C1 segment of cervical spinal cord (tissue), 14 donors: Measurements from ENCODE around the gene TMEM164.
"Not testable (repeated sequence)": the region's sequence is repeated elsewhere in the genome, so short reads cannot be mapped to it uniquely, and the experiment has no call there.

Experiments used
- DNase-seq, 14 donors: peaks; one replicate each; lab custom pipeline; 2025; lab: John Stamatoyannopoulos, UW

Gene TMEM164

DNA sequence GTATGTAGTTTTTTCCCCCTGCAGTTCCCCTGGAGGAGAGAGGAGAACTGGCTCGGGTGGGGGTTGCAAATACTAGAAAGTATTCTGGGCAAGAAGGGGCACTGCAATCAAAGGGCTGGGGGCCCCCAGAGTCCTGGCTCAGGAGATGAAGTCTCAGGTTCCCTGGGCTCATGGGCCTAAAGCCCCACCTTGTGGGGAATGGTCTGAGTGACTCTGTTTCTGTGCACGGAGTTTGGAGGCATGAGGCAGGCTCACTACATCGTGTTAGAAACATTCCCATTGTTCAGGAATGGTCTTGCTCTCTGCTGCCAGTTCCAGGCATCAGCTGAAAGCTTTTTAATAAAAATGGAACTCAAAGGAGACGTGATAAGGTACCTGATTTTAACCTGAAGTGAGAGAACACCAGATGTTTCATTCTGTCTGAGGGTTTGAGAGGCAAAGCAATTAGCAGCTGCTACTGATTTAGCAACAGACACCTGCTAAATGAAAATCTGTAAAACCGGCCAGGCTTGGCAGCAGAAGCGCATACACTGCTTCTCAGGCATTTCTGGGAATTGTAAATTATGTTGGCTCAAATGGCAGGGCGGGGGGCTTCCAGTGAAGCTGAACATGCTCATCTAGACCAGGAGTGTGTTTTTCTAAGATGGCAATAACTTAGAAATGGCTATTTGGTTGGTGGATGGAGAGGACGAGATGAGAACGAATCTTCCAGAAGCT, 122.7 kb downstream of the TMEM164 start:
- DNase-seq, result no peak

DNA sequence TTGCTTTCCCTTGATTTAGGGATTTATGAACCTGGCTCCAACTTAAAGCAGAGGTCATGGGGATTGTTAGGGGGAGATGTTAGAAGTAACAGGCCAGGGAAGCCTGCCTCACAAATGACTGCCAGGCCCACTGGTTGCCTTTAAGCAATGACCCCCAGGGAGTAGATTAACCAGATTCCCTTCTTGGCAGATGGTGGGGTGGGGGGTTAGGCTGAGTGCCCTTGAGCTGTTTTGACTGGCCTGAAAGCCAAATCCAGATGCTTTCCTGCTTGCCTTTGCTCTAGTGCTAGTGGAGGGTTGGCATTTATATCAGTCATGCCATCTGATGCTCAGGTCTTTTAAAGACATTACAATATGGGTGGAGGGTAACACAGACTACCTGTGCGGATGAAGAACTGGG, 128.1 kb downstream of the TMEM164 start:
- no peak for DNase-seq

DNA sequence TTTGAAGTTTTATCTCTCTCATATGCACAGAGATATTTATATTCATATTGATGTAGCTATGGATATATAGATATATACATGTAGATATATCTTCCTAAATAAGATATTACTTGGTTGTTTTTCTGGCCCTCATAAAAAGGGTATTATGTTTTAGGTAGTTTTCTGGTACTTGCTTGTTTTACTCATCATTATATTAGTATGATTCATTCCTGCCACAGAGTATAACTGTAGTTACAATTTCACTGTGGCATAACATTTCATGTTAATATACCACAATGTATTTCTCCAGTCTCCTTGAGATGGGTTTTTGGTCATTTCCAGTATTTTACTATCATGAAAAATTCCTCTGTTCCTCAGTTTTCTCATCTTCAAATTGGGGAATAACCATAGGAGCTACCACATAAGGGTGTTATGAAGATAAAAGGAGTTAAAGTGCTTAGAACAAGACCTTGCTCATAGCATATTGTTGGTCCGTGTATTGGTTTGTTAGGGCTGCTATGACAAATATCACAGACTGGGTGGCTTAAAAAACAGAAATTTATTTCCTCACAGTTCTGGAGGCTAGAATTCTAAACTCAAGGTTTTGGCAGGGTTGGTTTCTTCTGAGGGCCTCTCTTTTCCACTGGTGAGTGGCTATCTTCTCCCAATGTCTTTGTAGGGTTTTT, 129.7 kb downstream of the TMEM164 start:
- DNase-seq, result no peak

DNA sequence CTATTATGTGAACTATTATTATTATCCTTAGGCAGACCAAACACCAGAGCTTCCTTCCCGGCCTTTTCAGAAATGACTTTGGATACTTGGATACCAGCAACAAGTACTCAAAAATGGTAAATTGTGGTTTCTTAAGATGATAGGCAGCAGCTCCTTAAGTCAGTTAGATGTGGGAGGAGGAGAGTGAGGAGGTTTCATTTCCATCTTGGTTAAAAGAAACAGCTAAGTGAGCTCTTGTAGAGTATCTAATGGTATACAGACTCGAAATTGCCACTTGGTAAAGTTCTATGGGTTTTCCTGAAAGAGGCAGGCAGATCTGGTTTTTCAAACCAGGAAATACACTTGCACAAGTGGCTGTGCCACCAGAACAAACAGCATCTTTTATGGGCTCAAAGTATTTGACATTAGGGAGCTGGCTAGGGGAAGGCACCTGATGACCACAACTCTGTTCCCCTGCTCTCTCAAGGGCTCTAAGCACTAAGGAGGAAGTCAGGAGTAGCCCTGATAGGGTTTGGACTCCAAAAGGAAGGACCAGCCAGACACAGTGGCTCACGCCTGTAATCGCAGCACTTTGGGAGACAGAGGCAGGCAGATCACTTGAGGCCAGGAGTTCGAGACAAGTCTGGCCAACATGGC, 130.9 kb downstream of the TMEM164 start:
- no peak for DNase-seq

DNA sequence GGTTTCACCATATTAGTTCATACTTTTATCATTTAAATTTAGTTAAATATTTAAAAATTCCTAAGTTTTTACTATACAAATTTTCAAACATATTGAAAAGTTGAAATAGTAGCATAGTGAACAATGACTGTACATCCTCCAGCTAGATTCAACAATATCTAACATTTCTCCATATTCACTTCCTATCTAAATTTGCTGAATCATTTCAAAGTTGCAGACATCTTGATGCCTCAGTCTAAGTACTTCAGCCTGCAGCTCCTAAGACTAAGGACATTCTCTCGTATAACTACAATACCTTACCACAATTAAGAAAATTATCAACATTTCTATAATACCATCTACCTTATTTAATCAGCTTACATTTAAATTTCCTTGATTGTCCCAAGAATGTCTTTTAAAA, 132.7 kb downstream of the TMEM164 start:
- no peak for DNase-seq

DNA sequence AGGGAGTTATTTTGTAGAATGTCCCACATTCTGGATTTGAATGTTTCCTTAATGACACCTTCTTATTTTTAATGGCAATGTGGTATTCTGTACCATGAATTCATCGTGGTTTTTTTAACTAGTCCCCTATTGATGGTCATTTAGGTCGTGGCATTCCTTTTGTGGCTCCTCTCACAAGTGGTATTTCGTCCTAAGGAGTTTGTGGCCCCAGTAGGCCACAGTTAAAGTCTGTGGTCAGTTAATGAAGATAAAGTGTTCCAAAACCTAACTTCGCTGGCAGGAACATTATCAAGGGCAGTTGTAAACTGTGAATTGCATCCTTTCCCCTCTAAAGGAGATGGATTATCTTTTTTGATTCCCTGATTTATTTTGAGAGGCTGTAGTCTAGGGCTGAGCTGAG, 133.2 kb downstream of the TMEM164 start:
- no peak for DNase-seq

DNA sequence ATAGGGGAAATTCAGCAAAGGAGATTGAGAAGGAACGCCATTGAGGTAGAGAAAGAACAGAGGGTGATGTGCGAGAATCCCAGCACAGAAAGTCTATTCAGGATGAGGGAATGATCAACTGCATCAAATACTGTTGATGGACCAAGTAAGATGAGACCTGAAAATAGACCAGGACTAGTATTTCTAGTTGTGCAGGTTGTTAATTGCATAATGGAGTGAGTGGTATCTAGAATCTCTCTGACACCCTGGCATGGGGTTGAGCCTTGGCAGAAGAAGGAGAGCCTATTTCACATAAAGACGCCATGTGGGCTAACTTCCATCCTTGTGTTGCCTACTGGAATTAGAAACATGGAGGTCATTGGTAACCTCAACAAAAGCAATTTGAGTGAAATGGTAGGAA, 135.6 kb downstream of the TMEM164 start:
- DNase-seq, result no peak

DNA sequence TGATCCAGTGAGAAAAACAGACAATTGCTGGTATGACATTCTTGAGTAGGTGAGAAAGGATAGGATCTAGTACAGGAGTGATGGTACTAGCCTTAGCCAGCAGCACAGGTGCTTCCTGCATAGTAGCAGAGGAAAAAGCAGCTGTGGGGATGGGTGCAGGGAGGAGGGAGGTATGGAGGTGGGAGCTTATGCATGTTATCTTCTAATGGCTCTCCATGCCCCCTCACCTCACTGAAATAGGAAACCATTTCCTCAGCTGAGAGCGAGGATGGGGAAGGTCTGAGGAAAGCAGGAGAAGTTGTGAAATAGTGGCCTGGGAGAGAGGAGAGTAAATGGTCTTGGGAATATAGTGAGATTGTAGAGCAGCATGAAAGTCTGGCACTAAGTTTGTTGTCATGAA, 136.3 kb downstream of the TMEM164 start:
- no peak for DNase-seq

DNA sequence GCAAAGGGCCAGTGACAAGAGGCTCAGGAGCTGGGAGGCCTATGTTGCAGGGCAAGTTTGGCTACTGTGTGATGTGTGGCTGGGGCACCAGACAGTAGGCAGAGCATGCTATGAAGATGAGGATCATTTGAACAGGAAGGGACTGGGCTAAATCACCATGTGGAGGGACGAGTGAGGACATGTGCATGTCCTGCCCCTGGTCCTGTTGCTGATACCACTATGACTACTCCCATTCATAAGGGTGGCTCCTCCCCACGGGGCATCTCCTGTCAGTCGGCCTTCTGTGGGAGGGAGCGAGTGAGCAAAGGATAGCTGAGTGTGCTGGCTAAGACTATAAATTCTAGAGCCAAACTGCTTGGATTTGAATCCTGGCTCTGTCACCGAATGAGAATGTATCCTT, 139.2 kb downstream of the TMEM164 start:
- DNase-seq, result peak in 1 of 14 donors; percentile 1

DNA sequence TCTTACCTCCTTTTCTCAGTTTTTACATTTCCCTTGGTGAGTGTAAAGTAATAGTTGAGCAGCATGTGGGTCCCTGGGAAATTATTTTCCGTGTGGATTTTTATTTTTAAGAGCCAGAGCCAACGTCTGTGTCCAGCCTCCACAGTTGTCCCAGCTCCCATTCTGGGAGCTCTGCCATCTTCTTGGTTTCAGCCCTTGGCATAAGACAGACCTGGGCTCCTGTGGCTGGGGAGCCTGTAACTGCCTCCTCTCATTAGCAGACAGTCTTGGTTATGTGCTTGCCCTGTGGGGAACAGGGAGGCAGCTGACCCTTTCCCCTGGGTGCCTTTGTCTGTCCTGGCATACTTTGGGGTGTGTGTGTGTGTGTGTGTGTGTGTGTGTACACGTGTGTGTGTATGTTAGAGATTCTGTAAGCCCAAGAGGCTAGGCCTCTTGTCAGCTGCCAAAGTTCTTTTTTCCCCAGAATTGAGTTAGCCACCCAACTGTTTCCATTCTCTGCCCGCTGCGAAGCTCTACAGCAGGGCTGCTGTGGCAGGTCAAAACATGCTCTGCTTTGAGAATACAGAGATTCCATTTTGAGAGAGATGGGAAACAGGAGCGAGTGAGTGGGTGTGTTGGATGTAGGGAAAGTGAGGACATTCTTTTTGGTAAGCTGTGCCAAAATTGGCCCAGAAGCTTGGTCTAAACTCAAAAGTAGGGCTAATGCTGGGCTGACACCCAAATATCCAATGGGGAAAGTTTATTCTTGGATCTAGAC, 140.7 kb downstream of the TMEM164 start:
- peak in 3 of 14 donors; percentile 0 to 44 (median 21) for DNase-seq

DNA sequence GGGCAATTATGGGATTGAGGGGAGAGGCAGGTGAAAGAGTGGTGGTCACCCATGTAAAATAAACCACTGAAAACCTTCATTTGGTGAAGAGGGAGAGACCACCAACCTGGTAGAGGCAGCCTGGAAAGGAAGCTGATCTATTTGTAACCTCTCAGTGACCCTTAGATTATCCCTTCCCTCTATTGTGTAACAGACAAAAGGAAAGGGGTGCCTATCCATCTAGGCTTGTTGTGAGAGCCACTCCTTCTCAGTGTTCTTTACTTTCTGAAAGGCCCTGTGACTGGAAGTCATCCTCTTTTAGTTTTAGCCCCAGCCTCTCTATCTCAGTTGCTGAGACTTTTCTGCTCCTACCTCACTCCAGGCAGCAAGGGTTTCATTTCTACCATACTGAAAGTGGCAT, 142.4 kb downstream of the TMEM164 start:
- no peak for DNase-seq

DNA sequence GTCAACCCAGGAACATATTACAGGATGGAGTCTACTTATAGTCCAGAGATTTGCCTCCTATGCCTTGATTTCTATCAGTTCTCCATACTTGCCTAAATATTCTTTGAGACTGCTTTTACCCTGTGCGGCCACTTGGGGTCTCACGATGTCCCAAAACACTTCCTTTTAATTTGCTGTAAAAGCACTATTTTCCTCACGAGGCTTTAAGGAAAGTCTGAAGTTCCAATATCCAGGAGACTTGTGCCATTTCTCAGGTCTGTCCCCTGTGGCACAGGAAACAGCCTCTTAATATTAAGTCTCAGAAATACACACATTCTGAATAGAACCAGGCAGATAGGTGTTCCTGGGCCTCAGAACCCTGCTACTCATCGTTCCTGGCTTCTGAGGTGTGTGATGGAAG, 142.9 kb downstream of the TMEM164 start:
- peak in 2 of 14 donors; percentile 2 to 5 for DNase-seq

DNA sequence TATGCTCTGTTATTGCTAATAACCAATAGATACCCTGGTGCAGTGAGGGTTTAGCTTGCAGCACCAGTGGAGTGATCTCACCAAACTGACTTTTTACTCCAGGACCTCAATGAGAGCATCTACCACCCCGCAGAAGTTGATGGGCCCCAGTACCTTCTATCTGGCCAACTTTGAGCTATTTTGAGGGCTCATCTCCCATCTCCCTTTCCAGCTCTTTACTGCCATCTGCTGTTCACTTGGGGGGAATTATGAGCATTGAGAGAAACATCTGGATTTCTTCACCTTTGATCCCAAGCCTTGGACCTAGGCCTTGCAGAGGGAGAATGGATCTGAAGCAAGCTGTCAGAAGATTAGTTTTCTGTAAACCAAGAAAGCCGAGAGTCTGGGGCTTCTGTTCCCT, 143.6 kb downstream of the TMEM164 start:
- peak in 4 of 14 donors; percentile 2 to 20 (median 10) for DNase-seq

DNA sequence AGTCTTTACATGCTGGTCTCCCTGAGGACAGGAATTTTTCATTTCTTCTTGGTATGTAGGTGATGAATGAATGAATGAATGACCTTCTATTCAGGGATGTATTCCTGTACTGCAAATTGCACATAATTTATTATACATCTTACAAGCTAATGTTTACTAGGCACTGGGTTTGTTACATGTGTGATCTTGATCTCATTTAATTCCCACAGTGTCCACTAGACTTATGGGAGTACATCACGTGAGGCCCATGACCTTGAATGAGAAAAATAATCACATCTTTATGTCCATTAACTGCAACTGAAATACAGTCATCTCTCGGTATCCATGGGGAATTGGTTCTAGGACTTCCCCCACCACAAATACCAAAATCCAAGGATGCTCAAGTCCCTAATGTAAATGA, 150.3 kb downstream of the TMEM164 start:
- no peak for DNase-seq

DNA sequence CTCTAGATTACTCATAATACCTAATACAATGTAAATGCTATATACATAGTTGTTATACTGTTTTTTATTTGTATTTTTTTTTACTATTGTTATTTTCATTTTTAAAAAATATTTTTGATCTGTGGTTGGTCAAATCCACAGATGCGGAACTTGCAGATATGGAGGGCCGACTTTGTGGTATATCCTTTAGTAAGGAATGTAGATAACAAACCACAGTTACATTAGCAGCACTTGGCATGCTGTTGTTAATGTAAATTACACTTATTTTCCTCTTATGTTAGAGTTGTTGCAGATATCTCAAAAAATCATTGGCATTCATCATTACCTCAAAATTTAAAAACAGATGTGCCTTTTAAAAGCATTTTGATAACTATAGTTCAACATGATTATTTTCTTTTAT, 151.0 kb downstream of the TMEM164 start:
- DNase-seq, result no peak

DNA sequence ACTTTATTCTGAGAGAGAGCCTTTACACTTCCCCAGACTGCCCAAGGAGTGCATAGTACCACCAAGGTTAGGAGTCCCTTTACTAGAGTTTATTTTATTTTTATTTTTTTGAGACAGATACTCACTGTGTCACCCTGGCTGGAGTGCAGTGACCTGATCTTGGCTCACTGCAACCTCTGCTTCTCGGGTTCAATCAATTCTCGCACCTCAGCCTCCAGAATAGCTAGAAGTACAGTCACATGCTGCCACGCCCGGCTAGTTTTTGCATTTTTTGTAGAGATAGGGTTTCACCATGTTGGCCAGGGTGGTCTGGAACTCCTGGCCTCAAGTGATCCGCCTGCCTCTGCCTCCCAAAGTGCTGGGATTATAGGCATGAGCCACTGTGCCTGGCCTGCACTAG, 151.4 kb downstream of the TMEM164 start:
- not testable (repeated sequence) for DNase-seq

DNA sequence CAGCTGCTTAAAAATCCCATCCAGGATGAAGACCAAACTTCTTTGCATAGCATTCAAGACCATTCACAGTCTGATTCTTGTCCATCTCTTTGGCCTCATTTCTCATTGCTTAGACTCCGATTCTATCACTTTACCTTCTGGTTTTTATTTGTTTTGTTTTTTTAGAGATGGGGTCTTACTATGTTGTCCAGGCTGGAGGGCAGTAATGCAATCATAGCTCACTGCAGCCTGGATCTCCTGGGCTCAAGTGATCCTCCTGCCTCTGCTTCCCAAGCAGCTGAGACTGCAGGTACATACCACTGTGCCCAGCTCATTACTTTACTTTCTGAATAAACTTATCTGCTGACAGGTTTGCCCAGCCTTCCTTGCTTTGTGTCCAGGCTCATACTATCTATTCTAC, 152.8 kb downstream of the TMEM164 start:
- no peak for DNase-seq

DNA sequence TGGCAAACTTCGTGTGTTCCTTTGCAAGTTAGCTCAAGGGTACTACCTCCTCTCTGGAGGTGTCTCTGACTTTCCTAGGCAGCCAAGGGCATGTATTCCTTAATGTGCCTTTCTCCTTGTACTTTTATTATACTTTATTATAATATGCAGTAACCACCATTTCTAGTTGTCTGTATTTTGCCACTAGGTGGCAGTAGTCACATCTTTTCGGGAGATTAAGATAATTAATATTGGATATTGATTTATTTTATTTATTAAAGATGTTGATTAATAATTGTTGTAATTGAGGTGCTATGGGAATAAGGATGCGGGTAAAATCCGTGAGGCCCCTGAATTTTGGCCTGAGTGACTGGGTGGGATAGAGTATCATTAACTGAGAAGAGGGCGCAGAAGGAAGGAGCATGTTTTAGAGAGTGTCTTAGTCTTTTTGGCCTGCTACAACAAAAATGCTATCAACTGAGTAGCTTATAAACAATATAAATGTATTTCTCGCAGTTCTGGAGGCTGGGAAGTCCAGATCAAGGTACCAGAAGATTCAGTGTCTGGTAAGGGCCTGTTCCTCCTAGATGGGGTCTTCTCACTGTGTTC, 153.3 kb downstream of the TMEM164 start:
- DNase-seq, result no peak

DNA sequence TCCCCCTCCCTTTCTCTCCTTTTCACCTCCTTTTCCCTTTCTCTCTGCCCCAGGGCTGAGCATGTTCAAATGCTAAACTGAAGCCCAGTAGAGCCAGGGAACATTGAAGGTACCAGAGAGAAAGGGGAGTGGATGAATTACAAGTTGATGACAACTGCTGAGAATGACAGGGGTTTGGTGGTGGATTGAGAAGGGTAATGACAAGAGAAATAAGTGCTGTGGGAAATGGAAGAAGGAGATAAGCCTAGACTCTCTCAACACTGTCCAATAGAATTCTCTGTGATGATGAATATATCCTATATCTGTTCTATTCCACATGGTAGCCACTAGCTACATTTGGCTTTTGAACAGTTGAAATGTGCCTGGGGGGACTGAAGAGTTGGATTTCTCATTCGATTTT, 154.5 kb downstream of the TMEM164 start:
- no peak for DNase-seq

DNA sequence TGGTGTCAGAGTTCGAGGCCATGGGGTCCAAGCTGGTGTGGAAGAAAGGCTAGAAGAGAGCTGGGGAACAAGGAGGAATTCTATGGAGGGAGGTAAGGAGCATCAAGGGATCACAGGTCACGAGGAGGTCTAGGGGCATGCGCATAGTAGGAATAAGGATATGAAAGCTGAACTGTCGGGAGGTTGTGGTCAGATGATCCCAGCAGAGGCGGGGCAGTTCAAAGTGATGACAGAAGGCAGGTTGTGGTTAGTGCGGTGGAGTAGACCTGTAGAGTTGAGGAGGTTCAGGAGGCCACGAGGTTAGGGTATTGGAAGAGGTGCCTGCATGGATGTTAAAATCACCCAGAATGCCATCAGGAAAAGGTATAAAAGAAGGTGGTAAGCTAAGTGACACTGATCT, 156.3 kb downstream of the TMEM164 start:
- DNase-seq, result no peak

DNA sequence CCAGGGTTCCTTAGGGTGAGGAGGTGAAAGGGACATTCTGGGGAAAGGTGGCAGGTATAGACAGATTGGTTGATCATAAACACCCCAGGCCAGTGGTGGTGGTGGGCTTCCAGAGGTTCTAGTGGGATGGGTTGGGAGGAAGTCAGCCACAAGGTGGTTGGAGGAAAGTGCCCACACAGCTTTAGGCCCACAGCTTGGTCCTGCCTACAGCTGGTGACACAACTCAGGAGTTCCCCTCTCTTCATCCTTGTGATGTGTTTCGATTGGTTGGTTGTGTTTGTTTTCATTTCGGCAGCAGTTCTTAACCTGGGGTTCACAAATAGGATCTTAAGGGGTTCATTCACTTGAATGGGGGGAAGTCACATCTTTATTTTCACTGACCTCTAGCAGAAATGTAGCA, 157.0 kb downstream of the TMEM164 start:
- no peak for DNase-seq

DNA sequence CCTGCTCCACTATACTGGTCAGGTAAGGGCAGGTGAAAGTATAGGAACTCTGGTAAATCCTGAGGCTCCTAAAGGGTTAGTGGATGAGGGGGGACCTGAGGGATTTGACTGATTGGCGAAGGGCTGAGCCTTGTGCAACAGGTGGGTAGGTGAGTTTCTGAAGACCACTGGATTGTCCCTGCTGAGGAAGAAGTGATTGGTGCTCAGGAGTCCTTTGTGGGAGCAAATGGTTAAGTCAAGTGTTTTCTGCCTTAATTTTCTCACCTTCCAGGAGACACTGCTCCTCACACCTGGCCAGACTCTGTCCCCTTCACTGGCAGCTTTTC, 158.4 kb downstream of the TMEM164 start:
- DNase-seq, result no peak
